ENCODE results near the gene PRMT9.

The PRMT9 gene

DNA sequence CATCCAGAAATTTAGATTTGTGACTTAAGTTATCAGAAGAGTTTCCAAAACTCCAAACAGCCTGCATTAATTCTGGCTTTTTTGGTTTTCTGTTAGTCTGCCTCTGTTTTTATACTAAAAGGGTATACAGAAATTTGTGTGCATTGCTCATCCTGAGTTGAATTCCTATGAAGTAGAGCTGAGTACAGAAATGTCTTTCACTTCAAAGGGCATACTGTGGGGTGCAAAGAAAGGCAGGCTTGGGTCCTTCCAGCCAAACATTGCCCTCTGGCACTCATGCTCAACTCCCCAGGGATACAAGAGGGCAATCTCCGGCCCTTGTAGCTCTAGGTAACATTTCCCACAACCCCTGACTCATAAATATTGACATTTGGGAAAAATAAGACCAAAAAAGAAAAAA is 94.4 kb downstream of the PRMT9 start:
- peak; percentile 25; the same call in 1 of the 2 replicates for TF ChIP-seq ZNF335 (tag by site-specific recombination; conservative IDR thresholded peaks at IDR 0.05)
- TF ChIP-seq ZNF292 (tag by site-specific recombination; IDR thresholded peaks at IDR 0.05; ENCODE audit: borderline replicate concordance, low read depth) = no peak
- CTCF ChIA-PET = interaction anchor here (0.6 to 4.0 kb wide), 31 partner anchors 9 to 1384 kb away, joined by 3 to 23 read pairs (median 4); partner anchors contain the start of gene TMEM184C
- H3K27ac ChIP-seq (ENCODE audit: extremely low read depth, low read depth, low read length) = no peak overlapping the region

More for the DNA sequence above, 94.4 kb downstream of the PRMT9 start:
- Histone ChIP-seq H3K4me1 (ENCODE audit: control insufficient read depth, insufficient read depth, low read length) (no peaks in the 10 kb centered on the region), H3K9me3 (ENCODE audit: control insufficient read depth, insufficient read depth, low read depth, low read length) (no peaks in the 10 kb centered on the region), H3K4me3 (ENCODE audit: low read depth, low read length) (no peak overlapping the region), H3K36me3 (ENCODE audit: control insufficient read depth in 2 of 2, insufficient read depth in 1 of 2, low read length in 2 of 2) (no peaks in the 10 kb centered on the region)
- POLR2A ChIA-PET = no interaction called here
